ENCODE results near the gene PJVK.

The PJVK gene

DNA sequence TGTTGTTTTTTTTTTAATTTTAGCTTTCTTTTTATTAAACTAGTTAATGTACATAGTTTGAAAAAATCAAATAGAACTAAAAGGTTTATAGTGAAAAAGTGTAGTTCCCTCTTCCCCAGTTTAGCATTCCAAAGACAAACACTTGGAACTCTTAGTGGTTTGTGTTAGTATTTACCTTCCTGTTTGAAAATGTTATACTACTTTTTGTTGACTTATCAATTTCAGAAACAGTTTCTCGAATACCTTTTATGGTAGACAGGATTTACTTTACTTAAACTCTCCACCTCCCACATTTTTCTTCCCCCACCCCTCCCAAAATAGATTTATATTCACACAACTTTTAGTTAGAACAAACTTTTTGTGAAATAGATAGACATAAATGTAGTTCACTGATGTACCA lies 55.8 kb downstream of the PJVK start:
- H3K4me3 ChIP-seq (replicated peaks; ENCODE audit: low read depth, low read length) = no peak overlapping the region
- DNase-seq (ENCODE audit: low read depth) = no peak
- TF ChIP-seq, protein P1, sequence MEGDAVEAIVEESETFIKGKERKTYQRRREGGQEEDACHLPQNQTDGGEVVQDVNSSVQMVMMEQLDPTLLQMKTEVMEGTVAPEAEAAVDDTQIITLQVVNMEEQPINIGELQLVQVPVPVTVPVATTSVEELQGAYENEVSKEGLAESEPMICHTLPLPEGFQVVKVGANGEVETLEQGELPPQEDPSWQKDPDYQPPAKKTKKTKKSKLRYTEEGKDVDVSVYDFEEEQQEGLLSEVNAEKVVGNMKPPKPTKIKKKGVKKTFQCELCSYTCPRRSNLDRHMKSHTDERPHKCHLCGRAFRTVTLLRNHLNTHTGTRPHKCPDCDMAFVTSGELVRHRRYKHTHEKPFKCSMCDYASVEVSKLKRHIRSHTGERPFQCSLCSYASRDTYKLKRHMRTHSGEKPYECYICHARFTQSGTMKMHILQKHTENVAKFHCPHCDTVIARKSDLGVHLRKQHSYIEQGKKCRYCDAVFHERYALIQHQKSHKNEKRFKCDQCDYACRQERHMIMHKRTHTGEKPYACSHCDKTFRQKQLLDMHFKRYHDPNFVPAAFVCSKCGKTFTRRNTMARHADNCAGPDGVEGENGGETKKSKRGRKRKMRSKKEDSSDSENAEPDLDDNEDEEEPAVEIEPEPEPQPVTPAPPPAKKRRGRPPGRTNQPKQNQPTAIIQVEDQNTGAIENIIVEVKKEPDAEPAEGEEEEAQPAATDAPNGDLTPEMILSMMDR (IDR thresholded peaks at IDR 0.05; ENCODE audit: low read length, missing control alignments) = no peak

DNA sequence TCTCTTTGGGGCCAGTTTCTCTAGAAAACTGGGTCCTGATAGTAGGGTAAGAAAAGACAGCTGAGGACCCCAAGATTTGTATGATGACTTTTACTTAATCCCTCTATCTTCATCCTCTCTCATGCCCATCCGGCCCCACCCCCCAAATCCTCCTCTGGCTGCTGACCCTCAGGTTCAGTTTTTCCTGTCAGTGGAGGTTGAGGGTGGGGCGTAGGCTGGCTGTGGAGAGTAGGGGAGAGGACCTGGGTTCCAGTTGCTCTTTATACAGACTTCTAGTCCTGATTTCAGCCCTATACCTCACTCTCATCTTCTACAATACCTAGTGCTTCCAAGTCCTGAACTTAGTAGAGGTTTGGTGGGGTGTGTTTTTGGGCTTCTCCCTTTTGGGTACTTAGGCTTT lies 57.5 kb downstream of the PJVK start:
- DNase-seq (ENCODE audit: low read depth) = no peak
- H3K4me3 ChIP-seq (replicated peaks; ENCODE audit: low read depth, low read length) = no peak overlapping the region
- TF ChIP-seq, protein P1 (IDR thresholded peaks at IDR 0.05; ENCODE audit: low read length, missing control alignments) = no peak

DNA sequence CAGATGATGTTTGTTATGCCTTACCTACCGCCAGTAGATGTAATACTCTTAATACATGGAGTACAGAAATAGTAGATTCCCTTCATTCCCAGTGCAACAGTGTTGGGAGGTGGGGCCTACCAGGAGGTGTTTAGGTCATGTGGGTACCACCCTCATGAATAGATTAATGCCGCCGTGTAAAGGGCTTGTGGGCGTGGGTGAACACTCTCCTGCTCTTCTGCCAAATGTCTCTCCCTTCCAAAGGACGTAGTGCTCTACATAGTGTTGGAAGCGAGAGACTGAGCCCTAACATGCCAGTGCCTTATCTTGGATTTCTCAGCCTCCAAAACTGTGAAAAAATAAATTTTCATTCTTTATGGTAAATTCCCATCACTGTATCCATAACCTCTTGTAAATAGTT lies 59.2 kb downstream of the PJVK start:
- TF ChIP-seq, protein P1 (IDR thresholded peaks at IDR 0.05; ENCODE audit: low read length, missing control alignments) = no peak

More for the DNA sequence above, 59.2 kb downstream of the PJVK start:
- no peak for DNase-seq (ENCODE audit: low read depth)
- H3K4me3 ChIP-seq (replicated peaks; ENCODE audit: low read depth, low read length) = no peak overlapping the region
